ENCODE results near the gene PIP5K1C.
A peak's percentile ranks its signal among the peaks of the same experiment; 100 is the strongest.

The PIP5K1C gene

DNA sequence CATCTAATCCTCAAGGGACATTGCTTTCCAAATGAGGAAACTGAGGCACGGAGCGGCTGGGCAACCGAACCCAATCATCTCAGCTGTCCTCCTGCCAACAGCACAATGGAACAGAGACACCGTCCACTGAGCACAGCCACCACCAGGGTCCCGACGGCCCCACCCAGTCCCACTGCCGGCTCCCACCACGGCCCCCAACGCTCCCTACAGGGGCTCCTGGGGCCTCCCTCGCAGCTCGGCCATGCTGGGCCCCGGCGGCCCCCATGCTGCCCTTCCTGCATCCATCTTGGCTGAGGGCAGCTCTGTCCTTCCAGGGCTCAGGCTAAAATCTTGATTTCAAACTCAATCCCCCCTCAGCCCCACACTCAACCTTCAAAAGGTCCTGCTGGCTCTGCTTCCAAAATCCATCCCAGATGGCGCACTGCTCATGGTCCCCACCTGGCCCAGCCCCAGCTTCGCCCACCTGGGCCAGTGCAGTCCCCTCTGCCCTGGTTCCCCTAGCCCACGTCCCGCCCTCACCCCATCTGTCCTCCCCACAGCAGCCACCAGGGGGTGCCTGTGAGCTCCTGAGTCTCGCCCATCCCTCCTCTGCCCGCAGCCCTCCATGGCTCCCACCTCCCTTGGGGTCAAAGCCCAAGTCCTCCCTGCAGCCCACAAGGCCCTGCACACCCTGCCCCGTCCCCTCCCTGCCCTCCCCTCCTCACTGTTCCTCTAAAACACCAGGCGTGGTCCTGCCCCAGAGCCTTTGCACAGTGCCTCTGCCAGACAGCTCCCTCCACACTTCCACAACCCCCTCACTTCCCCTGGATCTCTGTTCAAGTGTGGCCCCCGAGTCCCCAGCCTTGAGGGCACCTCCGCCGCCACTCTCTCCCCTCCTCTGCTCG lies 7.9 kb downstream of the PIP5K1C start:
- H3K4me3 Mint-ChIP-seq = no peak overlapping the region
- H3K36me3 Mint-ChIP-seq = no peaks in the 10 kb centered on the region
- no peak overlapping the region for H3K27ac Mint-ChIP-seq
- H3K4me1 Mint-ChIP-seq (ENCODE audit: low read depth) = peaks cover 28% of the 10 kb centered on the region
- H3K27me3 Mint-ChIP-seq = no peaks in the 10 kb centered on the region
- H3K9me3 Mint-ChIP-seq (ENCODE audit: low read depth) = no peaks in the 10 kb centered on the region

DNA sequence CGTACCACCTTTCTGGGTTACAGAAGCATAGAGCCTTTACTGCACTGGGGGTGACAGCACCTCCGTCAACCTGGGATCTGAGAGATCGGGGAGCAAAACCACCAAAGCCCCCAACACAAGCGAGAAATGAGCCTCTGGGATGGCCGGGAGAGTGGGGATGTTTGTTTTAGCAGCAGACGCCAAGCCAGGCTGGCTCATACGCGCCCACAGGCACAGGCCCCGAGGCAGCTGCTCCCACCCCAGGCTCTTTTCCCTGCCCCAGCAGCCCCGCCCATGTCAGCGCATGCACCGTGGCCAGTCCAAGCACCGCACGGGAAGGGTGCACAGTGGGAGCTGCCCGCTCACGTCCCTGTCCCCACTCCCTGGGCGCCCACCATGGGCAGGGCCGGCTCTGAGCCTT lies 8.5 kb downstream of the PIP5K1C start:
- Mint-ChIP-seq H3K36me3 (no peaks in the 10 kb centered on the region), H3K4me3 (no peak overlapping the region), H3K27ac (no peak overlapping the region), H3K27me3 (no peaks in the 10 kb centered on the region), H3K4me1 (ENCODE audit: low read depth) (peaks cover 35% of the 10 kb centered on the region), H3K9me3 (ENCODE audit: low read depth) (no peaks in the 10 kb centered on the region)

DNA sequence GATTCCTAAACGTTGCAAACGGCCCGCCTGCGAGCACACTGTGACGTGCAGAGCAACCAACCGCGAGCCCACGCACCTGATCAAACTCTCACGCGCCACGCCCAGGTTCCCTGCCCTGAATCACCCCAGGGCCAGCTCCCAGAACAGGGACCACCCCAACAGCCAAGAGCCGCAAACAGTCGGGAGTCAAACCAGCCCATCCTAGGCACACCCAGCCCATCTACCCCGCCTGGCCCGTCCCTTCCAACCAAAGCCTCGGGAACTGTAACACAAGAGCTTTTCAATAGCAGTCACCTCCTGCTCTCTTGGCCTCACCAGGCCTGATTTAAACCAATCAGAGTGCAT lies 8.9 kb downstream of the PIP5K1C start:
- H3K27me3 Mint-ChIP-seq = no peaks in the 10 kb centered on the region
- no peaks in the 10 kb centered on the region for H3K36me3 Mint-ChIP-seq
- H3K4me3 Mint-ChIP-seq = no peak overlapping the region
- no peak overlapping the region for H3K27ac Mint-ChIP-seq
- peaks cover 35% of the 10 kb centered on the region for H3K4me1 Mint-ChIP-seq (ENCODE audit: low read depth)
- H3K9me3 Mint-ChIP-seq (ENCODE audit: low read depth) = no peaks in the 10 kb centered on the region

DNA sequence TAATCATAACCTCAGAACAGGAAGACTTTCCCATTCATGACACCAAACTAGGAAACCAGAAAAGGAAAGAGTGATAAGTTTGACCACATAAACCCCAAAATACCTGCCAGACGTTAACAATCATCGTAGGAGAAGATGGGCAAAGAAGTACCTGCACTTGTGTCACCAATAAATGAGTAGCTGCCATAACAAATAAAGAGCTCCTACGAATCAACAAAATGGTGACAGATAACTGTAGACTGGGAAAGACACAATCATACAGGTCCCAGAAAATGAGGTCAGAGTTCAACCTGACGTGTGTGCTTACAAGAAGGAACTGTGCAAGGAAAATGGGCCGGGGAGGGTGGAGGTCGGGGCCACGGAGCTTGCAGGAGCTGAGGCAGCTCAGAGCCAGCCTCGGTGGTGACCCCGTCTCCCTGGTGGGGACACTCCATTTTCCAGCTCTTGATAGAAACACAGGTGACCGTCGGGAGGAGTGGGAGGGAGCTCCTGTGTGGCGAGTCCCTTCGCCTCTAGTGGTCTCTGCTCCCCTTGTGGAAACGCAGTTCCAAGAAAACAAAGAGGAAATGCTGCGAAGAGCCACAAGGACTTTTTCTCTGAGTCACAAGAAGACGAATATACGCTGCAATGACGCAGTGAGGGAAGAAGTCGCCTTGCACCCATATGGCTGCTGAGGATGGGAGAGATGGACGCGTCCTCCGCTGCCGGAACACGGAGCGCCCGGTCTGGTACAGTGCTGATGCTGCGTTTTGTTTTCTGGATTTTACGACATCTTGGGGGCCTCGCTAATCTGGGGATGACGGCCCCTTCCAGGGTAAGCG lies 9.5 kb downstream of the PIP5K1C start:
- Mint-ChIP-seq H3K4me1 (ENCODE audit: low read depth) (peaks cover 35% of the 10 kb centered on the region), H3K9me3 (ENCODE audit: low read depth) (no peaks in the 10 kb centered on the region), H3K4me3 (peak overlapping the region; percentile 3), H3K36me3 (no peaks in the 10 kb centered on the region), H3K27me3 (no peaks in the 10 kb centered on the region), H3K27ac (no peak overlapping the region)

DNA sequence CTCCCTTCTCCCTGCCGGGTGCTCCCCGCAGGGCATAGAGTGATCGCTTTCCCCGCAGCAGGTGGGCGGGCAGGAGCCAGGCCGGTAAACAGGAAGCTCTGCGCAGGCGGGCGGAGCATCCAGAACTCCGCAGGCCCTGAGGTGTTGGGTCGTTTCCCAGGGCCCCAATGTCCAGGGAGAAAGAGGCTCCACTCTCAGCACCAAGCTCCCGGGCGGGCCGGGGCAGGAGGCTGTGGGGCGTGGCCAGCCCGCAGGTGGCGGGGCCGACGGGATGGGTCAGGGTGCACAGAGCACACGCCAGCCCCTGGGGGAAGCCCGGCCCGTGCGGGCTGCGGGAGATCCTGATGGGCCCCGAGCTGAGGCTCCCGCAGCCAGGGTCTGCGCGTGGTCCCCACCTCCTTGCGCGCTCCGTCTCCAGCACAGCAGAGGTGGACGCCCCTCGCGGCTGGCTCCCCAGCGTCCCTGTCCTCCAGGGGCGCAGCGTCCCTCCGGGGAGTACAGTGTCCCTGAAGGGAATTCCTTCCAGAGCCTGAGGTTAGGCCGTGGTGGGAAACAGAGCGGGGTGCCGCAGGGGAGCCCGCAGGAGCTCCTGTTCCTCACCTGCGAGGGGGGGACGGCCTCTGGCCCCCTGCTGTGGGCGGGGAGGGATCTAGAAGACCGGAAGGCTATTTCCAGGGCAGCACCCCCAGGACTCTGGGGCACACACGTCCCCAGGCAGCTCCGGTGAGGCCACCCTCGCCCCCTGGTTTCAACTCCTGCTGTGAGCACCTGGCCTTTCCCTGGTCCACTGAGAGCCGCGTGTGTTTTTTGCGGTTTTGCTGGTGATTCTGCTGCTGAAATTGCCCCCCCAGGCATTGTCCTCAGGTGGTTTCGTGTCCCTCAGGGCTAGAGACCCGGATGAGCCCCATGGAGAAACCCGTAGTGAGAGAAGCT lies 12.2 kb downstream of the PIP5K1C start:
- peaks cover 42% of the 10 kb centered on the region for H3K4me1 Mint-ChIP-seq (ENCODE audit: low read depth)
- no peaks in the 10 kb centered on the region for H3K27me3 Mint-ChIP-seq
- H3K36me3 Mint-ChIP-seq = no peaks in the 10 kb centered on the region
- peak overlapping the region; percentile 82 for H3K4me3 Mint-ChIP-seq
- H3K9me3 Mint-ChIP-seq (ENCODE audit: low read depth) = no peaks in the 10 kb centered on the region
- H3K27ac Mint-ChIP-seq = peak overlapping the region; percentile 61

DNA sequence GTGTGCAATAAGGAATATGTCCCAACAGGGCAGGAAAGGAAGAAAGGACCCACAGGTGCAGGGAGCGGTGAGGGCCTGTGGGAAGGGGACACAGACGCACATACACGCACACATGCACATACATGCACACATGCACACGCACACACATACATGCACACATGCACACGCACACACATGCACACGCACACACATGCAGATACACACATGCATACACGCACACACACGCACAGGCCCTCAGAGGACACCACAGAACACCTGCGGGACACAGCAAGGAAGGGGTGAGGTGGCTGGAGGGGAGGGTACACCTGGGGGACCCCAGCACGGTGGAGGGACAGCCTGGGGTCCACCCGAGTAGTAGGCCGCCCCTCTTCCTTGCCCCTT lies 12.9 kb downstream of the PIP5K1C start:
- H3K27ac Mint-ChIP-seq = peak overlapping the region; percentile 83
- no peaks in the 10 kb centered on the region for H3K27me3 Mint-ChIP-seq
- H3K36me3 Mint-ChIP-seq = no peaks in the 10 kb centered on the region
- H3K4me3 Mint-ChIP-seq = peak overlapping the region; percentile 82
- no peaks in the 10 kb centered on the region for H3K9me3 Mint-ChIP-seq (ENCODE audit: low read depth)
- peaks cover 40% of the 10 kb centered on the region for H3K4me1 Mint-ChIP-seq (ENCODE audit: low read depth)

DNA sequence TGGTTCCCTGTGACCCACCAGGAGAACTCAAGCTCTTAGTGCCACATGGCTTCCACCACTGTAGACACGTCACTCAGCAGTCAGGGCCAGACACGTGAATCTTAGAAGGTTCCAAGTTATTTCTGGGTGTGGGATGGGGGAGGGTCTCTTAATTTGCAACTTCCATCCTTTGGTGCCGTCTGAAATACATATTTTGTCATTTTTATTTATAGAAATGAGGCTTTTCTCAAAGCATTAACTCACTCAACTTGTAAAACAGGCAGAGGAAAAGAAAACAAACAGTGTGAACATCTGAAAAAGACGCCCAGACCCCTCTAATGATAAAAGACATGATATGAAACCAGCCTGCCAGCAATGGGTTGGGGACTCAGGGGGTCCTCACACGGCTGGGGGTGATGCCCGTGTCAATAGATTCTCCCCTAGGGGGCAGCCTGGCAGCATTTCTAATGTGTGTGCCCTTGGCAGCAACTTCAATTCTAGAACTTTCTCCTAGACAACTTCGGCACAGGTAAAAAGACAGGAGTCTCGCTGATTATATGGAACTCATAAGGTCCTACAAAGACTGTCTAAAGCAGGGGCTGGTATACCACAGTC lies 15.4 kb downstream of the PIP5K1C start:
- Mint-ChIP-seq H3K36me3 (no peaks in the 10 kb centered on the region), H3K9me3 (ENCODE audit: low read depth) (no peaks in the 10 kb centered on the region), H3K27ac (no peak overlapping the region), H3K27me3 (no peaks in the 10 kb centered on the region), H3K4me1 (ENCODE audit: low read depth) (peaks cover 24% of the 10 kb centered on the region), H3K4me3 (no peak overlapping the region)

DNA sequence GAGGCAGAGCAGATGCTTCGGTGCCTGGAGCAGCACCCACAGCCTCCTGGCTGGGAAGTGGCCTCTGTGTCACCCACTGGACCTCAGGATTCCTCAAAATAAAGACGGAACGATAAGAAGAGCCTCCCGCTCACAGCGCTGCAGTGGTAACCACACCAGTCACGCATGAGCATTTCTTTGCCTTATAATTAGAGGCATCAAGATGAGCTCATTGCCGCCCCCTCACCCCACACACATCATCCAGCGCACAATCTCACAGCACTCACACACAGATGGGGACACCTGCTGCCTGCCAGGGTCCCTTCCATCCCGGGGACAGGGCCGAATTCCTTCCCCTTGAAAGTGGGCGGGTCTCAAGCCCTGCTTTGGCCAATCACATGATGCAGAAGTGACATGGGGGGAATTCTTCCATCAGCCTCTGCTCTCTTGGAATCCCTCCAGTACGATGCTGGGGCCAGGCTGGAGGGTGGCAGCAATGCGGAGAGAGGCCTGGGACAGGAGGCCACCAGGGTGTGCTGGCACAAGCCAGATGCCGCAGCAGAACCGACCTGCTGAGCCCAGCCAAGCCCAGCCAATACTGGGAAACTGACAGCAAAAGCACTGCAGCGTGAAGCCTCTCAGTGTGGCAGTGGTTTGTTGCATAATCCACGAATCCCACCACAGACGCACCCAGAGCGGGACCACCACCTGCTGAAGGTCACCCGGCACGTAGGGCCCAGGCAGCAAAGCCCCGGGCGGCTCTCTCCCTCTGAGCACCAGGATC lies 16.0 kb downstream of the PIP5K1C start:
- no peaks in the 10 kb centered on the region for H3K36me3 Mint-ChIP-seq
- no peak overlapping the region for H3K4me3 Mint-ChIP-seq
- no peak overlapping the region for H3K27ac Mint-ChIP-seq

DNA sequence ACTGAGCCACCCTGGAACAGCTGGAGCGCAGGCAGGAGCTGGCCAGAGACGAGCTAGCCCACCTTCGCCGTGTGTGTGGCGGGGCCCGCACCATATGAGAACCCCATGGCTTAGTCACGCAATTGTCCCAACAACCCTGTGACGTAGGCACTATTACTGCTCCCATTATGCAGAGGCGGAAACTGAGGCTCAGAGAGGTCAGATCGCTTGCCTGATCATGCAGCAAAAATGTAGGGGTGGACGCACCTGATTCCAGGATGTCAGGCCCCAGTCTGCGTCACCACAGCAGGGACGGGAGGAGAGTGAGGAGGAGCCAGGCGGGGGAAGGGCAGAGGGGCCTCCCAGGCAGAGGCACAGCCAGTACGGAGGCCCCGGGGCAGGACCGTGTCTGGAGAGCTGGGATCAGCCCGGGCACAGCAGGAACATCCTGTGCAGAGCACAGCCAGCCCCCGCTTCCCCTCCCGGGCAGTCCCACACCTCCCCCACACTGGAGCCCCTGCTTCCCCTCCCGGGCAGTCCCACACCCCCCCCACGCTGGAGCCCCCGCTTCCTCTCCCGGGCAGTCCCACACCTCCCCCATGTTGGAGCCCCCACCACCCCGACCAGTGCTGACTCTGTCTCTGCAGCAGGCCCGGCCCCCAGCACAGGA lies 16.7 kb downstream of the PIP5K1C start:
- Mint-ChIP-seq H3K27ac (no peak overlapping the region), H3K36me3 (no peaks in the 10 kb centered on the region), H3K4me3 (no peak overlapping the region), H3K9me3 (ENCODE audit: low read depth) (no peaks in the 10 kb centered on the region), H3K4me1 (ENCODE audit: low read depth) (peaks cover 16% of the 10 kb centered on the region), H3K27me3 (no peaks in the 10 kb centered on the region)

More for the DNA sequence above, 16.0 kb downstream of the PIP5K1C start:
- Mint-ChIP-seq H3K27me3 (no peaks in the 10 kb centered on the region), H3K4me1 (ENCODE audit: low read depth) (peaks cover 20% of the 10 kb centered on the region), H3K9me3 (ENCODE audit: low read depth) (no peaks in the 10 kb centered on the region)

DNA sequence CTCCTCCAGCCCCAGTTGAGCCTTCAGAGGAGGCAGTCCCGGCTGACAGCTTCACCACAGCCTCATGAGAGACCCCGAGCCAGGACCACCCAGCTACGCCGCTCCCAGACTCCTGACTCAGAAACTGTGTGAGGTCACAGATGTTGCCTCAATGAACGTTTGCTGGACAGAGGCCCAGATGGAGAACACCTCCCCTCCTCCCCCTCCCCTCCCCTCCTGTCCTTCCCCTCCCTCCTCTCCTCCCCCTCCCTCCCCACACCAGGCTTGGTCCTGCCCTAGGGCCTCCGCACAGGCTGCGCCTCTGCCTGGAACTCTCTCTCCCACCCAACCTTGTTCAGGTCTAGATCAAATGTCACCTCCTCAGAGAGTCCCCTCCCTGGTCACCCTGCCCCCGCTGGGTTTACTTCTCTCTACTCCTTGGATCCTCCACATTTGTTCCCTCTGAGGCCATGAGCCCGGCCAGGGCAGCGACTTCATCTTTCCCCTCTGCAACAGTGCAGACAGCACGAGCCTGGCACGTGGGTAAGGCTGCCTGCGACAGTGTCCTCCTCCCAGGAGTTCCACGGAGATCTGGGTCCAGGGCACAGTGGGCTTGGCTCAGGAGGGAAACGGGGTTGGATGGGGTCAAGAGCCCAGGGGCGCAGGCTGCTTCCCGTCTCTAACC lies 17.4 kb downstream of the PIP5K1C start:
- peaks cover 14% of the 10 kb centered on the region for H3K4me1 Mint-ChIP-seq (ENCODE audit: low read depth)
- H3K36me3 Mint-ChIP-seq = no peaks in the 10 kb centered on the region
- no peaks in the 10 kb centered on the region for H3K27me3 Mint-ChIP-seq
- no peaks in the 10 kb centered on the region for H3K9me3 Mint-ChIP-seq (ENCODE audit: low read depth)
- H3K4me3 Mint-ChIP-seq = no peak overlapping the region
- H3K27ac Mint-ChIP-seq = no peak overlapping the region

DNA sequence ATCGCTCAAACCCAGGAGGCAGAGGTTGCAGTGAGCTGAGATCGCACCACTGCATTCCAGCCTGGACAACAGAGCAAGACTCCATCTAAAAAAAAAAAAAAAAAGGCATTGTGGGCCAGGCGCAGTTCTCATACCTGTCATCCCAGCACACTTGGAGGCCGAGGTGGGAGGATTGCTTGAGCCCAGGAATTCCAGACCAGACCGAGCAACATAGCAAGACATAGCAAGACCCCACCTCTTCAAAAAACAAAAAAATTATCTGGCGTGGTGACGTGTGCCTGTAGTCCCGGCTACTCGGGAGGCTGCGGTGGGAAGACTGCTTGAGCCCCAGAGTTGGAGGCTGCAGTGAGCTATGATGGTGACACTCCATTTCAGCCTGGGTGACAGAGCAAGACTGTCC lies 18.0 kb downstream of the PIP5K1C start:
- Mint-ChIP-seq H3K9me3 (ENCODE audit: low read depth) (no peaks in the 10 kb centered on the region), H3K27me3 (no peaks in the 10 kb centered on the region), H3K27ac (no peak overlapping the region)

DNA sequence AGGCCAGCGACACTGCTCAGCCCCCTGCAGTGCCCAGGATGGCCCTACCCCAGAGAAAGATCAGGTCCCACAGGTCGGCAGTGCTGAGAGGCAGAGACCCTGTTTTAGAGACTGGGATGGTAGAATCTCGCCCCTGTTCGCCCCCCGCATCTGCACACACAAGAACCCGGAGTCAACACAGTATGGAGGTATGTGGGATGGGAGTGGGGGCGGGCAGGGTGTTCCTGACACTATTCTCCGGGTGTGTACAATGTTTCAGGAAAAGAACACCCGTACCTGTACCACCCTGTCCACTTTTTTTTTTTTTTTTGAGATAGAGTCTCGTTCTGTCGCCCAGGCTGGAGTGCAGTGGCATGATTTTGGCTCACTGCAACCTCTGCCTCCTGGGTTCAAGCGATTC lies 19.3 kb downstream of the PIP5K1C start:
- Mint-ChIP-seq H3K27me3 (no peaks in the 10 kb centered on the region), H3K4me3 (no peak overlapping the region), H3K4me1 (ENCODE audit: low read depth) (peaks cover 11% of the 10 kb centered on the region), H3K27ac (no peak overlapping the region), H3K36me3 (no peaks in the 10 kb centered on the region), H3K9me3 (ENCODE audit: low read depth) (no peaks in the 10 kb centered on the region)

More for the DNA sequence above, 18.0 kb downstream of the PIP5K1C start:
- peaks cover 12% of the 10 kb centered on the region for H3K4me1 Mint-ChIP-seq (ENCODE audit: low read depth)
- H3K4me3 Mint-ChIP-seq = no peak overlapping the region
- no peaks in the 10 kb centered on the region for H3K36me3 Mint-ChIP-seq

DNA sequence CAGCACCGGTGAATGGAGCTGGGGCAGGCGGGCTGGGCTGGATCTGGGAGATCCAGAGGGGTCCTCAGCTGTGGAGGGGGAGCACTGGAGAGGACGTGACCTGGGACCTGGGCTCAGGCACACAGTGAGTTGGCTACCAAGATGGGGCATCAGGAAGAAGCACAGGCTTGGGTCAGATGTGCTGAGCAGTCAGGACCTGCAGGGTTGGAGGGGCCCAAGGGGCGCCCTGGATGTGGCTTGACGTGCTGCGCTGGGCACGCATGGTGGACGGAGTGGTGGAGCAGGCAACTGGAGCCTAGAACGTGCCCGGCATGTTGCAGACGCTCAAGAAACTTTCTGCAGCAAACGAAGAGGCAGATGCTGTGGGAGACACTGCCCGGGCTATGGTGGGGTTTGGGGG lies 20.7 kb downstream of the PIP5K1C start:
- no peak overlapping the region for H3K4me3 Mint-ChIP-seq
- H3K27ac Mint-ChIP-seq = no peak overlapping the region
- no peaks in the 10 kb centered on the region for H3K9me3 Mint-ChIP-seq (ENCODE audit: low read depth)
- H3K4me1 Mint-ChIP-seq (ENCODE audit: low read depth) = peaks cover 9% of the 10 kb centered on the region
- no peaks in the 10 kb centered on the region for H3K27me3 Mint-ChIP-seq
- H3K36me3 Mint-ChIP-seq = no peaks in the 10 kb centered on the region
